ENCODE measurements around the gene ARHGAP31.

DNA sequence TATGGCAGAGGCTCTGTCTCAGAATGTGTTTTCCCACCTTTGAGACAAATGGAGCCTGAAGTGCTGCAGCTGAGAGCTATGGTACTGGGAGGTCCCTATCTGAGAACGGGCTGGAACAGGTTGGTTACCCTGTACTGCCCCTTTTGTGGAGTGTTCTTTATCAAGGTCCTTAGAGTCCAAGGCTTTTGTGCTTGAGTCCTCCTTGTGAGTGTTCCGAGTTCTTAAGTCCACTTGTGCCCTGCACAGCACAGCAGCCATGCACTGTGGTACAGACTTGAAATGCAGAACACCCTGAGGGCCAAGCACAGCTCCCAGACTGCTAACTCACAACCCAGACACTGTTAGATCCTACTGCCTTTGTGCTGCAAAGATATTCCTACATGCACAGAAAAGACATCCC lies 67.8 kb downstream of the ARHGAP31 start:
- no peak for TF ChIP-seq ELF4 (IDR thresholded peaks at IDR 0.05)
- TF ChIP-seq SP1 (IDR thresholded peaks at IDR 0.05) = no peak
- no peak for TF ChIP-seq TARDBP (IDR thresholded peaks at IDR 0.05)

Data from HEK293T (cell line).